ENCODE measurements around the gene SLC9A8.
"Not testable (repeated sequence)": the region's sequence is repeated elsewhere in the genome, so short reads cannot be mapped to it uniquely, and the experiment has no call there.

The SLC9A8 gene

GRCh38 chr20:49891476-49892110 is 79.0 kb downstream of the SLC9A8 start:
- no peak overlapping the region for H3K4me3 ChIP-seq (ENCODE audit: low read depth, low read length)

DNA sequence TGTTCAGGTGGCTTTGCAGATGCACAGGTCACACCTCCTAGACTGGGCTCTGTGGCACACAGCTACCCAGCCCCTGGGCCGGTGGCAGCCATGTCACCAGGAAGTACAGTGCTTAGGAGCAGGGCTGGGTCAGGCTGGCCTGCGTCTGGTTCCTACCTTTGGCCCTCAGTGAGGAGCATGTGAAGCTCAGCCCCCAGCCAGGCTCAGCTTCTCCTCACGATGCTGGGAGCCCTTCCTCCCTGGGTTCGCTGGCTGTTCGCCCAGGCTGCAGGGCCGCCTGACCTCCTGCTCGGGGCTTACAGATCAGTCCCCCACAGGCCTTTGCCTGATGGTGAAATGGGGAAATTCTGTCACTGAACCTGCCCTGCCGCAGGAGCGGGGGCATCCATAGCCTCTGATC is 79.6 kb downstream of the SLC9A8 start:
- no peak overlapping the region for H3K4me3 ChIP-seq (ENCODE audit: low read depth, low read length)

- H3K4me3 ChIP-seq (ENCODE audit: low read depth, low read length) = no peak overlapping the region
These were observed 80.2 kb downstream of the SLC9A8 start for GRCh38 chr20:49892817-49893216.

GRCh38 chr20:49893242-49894072 is 80.8 kb downstream of the SLC9A8 start:
- no peak overlapping the region for H3K4me3 ChIP-seq (ENCODE audit: low read depth, low read length)

GRCh38 chr20:49894073-49894470 is 81.4 kb downstream of the SLC9A8 start:
- H3K4me3 ChIP-seq (ENCODE audit: low read depth, low read length) = no peak overlapping the region

- not testable (repeated sequence) for H3K4me3 ChIP-seq (ENCODE audit: low read depth, low read length)
These were observed 83.0 kb downstream of the SLC9A8 start for GRCh38 chr20:49895474-49896093.

GRCh38 chr20:49896204-49896603 is 83.6 kb downstream of the SLC9A8 start:
- no peak overlapping the region for H3K4me3 ChIP-seq (ENCODE audit: low read depth, low read length)

DNA sequence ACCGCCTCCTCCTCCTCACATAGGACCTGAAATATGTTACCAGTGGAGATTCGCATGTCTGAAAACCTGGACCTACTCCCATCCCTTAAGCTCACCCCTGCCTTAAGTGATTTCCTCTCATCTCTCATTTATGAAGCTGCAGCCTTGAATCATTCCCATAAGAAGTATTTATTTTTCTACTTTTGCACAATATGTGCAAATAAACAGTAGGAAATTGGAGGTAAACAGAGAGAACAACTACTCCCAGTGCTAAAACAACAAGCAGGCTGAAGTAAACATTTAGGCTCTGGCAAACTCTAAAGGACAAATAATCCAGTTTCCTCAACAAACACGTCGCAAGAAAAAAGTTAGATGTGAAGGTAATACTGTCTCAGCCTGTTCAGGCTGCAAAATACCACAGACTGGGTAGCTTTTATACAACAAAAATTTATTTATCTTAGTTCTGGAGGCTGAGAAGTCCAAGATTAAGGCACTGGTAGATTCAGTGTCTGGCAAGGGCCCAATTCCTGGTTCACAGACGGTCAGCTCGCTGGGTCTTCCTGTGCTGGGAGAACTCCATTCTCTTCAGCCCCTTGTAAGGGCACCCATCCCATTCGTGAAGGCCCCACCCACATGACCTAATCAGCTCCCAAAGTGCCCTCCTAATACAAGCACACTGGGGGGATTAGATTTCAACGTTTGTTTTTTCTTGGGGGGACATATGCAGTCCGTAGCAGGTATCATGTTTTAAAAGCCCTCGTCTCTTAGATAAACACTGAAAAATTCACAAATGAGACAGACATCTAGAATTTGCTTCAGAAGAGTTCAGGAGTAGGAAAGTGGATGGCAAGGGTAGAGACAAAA is 87.1 kb downstream of the SLC9A8 start:
- H3K4me3 ChIP-seq (ENCODE audit: low read depth, low read length) = no peak overlapping the region

DNA sequence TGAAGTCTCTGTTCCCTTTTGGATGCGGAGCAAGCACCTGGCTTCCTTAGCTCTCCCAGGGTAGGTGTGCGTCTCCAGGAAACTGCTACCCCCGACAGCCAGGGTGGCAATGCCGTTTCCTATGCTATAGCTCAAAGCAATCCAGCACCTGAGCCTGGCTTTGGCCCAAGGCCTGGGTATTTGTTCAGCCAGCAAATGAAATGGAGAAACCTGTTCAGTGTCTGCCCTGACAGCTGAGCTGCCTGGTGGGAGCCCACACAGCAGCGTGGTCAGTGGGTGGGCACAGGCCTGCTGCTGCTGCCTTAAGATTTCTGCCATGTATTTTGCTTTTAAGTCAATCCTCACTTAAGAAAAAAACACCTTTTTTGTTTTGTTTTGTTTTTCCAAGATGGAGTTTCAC is 89.0 kb downstream of the SLC9A8 start:
- H3K4me3 ChIP-seq (ENCODE audit: low read depth, low read length) = no peak overlapping the region

- no peak overlapping the region for H3K4me3 ChIP-seq (ENCODE audit: low read depth, low read length)
These were observed 92.0 kb downstream of the SLC9A8 start for GRCh38 chr20:49904440-49905214.

DNA sequence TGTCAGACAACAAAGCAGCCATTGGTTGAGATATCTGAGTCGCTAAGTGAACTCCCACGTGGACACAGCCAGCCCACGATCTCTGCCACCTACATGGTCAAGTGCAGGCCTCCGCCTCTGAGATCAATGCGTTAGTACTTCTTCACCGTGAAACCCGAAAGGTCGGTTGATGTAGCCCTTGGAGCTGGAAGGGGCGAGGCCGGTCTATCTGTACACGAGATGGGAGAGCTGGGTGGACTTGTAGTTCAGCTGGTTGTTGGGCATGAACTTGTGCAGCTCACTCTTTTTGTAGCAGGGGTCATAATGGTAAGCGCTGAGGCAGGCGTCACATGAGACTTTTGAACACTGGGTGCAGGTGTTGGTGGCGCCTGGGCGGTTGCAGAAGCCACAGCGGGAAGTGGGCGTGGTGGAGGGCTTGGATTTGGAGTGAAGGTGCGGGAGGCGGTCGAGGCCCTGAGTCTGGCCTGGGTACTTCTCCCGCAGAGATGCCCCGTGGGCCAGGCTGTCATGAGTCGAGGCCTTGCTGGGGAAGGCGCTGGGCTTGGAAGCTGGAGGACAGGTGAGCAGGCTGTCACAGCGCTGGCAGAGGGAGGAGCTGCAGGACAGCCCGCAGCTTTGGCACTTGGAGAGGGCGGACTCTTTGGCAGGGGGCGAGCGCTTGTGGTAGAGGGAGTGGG is 92.9 kb downstream of the SLC9A8 start:
- no peak overlapping the region for H3K4me3 ChIP-seq (ENCODE audit: low read depth, low read length)

GRCh38 chr20:49906101-49906604 is 93.5 kb downstream of the SLC9A8 start:
- H3K4me3 ChIP-seq (ENCODE audit: low read depth, low read length) = no peak overlapping the region

DNA sequence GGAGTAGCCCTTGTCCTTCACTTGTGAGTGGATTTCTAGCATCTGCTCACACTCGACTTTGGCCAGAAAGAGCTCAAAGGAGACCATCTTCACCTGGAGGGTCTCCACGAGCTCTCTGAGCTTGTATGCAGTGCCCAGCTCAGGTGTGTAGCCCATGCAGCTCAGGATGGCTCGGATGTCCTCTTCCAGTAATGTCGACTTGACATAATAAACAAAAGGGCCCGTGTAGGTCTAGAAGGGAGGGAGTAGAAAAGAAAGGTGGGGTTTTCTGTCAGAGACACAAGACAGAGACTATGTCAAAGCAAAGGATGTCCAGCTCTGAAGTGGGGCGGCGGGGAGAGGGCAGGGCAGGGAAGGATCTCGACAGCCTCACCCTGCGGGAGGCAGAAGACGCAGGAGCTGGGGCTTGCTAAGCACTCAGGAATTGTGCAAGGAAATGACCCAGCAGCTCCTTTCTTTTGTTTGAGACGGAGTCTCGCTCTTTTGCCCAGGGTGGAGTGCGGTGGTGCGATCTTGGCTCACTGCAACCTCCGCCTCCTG is 94.1 kb downstream of the SLC9A8 start:
- no peak overlapping the region for H3K4me3 ChIP-seq (ENCODE audit: low read depth, low read length)

DNA sequence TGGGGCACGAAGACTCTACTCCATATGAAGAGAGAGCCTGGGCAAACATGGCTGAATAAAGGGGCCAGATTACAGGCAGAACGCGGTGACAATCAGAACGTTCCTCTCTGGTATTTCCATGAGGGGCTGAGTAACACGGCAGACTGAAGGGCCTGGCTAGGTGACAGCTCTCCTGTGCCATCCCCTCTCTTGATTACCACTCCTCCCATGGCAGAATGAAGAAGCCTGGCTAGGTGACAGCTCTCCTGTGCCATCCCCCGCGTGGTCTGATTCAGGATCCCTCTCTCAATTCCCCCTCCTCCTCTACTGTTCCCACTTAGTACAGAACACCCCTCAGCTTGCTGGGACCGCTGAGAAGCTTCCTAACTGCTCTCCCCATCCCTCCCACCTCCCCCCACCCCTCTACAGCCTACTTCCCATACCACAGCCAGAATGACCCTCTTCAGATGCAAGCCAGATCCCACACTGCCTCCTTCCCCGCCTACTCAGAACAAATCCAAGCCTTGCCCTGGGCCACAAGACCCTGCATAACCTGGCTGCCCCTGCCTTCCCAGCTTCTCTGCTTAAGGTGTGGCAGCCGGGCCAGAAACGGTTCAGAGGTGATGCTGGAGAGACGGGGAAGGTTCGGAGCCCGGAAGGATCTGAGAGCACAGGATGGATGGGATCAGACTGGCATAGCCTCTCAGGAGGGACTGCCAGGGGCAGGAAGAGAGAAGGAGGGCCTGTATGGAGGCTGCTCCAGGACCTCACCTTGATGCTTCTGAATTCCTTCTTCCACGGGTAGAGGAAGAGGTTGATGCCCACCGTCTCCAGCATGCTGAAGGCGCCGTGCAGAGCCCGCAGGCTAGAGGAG is 95.0 kb downstream of the SLC9A8 start:
- no peak overlapping the region for H3K4me3 ChIP-seq (ENCODE audit: low read depth, low read length)

DNA sequence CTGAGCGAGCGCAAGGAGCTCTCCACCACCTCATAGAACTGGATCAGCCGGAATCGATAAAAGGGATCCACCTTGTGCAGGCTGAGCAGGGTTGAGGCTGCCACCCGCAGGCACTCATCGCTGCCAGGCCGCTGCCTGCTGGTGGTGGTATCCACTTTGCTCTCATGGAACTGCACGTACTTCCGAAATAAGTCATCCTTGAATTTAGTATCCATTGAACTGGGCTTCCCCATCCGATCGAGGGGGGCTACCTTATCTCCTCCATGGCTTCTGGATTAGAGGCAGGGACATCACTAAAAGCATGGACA is 95.6 kb downstream of the SLC9A8 start:
- H3K4me3 ChIP-seq (ENCODE audit: low read depth, low read length) = no peak overlapping the region

DNA sequence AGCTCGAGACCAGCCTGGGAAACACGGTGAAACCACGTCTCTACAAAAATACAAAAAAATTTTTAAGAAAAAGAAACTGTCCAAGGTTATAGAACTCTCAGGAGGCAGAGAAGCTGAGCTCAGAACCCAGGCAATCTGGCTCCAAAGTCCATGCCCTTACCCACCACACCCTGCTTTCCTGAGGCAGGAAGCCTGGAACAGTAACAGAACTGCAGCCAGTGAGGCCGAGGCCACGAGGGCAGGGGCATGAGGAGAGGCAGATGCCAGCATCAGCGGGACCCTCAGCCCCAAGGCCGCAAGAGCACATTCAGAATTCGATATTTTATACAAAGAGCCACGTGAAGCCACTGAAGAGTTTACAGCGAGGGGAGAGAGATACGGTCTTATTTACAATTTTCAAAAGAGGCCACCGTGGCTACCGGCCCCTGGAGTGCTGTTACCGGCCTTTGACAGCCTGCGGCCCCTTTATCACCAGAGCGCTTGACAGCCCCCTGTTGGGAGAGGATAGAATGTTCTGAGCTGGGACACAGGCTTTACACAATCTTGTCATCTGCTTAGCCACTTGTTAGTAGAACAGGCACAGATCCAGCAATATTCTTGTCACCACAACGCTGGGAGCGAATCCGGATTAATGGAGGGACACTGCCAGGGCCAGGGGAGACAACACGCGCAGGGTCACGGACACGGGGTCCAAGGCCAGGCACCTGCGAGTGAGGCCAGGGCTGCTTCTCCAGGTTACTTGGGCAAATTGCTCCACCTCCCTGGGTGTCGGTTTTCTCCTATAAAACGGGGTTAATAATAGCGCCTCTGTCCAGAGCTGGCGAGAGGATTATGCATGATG is 97.1 kb downstream of the SLC9A8 start:
- no peak overlapping the region for H3K4me3 ChIP-seq (ENCODE audit: low read depth, low read length)

GRCh38 chr20:49910340-49910706 is 97.7 kb downstream of the SLC9A8 start:
- H3K4me3 ChIP-seq (ENCODE audit: low read depth, low read length) = no peak overlapping the region
